ENCODE results near the gene COL4A4.

Gene COL4A4

DNA sequence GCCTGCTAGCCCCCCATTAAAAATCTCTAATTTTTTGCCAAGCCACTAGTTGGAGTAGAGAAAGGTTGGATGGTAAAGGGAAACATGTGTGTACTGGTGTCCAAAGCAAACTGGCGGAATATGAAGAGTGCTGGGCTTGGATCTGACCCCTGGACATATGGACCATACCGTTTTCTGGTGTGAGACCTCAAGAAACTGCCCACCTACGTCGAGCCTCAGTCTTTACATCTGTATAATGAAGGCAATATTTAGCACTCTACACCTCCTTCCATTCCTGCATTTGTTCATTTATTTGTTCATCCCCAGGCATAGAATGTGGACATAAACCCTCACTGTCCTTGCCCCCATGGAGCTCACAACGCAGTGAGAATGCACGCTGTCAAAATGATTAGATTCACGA lies 185.7 kb downstream of the COL4A4 start:
- no peak for DNase-seq

DNA sequence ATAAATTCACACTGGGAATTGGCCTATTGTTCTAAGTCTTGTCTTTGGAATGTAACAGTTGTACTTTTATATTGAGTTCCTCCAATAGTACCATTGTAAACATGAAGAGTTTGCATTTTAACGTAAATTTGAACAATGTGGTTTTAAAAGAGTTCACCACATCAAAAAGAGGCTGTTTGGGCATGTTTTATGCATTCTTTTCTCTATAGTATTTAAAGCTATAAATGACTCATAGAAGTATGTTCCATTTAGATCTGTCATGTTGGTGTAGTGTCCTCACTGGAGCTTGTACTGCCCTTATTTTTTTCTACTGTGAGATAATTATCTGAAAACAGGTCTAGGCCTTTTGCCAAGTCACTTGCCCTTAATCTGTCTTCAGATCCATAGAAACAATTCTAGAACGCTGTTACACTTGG lies 186.2 kb downstream of the COL4A4 start:
- no peak for DNase-seq

DNA sequence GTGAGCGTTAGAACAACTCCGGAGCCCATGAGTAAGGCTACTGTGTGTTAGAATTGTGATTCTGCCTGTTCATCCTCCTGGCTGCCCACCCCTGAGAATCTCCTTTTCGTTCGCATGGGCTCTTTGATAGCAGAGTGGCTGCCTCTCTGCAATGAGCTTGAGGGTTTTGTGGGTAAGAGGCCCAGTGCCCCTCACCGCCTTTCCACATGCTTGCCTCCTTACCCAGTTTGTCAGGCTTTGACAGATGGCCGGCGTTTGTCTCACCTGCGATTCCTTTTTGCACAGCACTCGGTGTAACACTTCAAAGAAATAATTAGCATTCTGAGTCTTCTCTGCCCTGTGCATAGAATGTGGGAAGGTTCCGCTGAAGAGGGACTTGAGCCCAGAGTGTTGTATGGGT lies 190.2 kb downstream of the COL4A4 start:
- no peak for DNase-seq

DNA sequence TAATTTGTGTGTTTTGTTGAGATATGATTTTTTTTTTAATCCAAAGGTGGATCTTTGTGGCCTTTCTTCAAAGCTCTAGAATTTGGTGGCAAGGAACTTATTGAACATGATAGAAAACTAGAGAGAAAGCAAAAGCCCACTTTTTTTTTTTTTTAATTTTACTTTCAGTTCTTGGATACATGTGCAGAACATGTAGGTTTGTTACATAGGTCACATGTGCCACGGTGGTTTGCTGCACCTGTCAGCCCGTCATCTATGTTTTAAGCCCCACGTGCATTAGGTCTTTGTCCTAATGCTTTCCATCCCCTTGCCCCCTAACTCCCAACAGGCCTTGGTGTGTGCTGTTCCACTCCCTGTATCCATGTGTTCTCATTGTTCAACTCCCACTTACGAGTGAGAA lies 192.2 kb downstream of the COL4A4 start:
- DNase-seq: no peak

DNA sequence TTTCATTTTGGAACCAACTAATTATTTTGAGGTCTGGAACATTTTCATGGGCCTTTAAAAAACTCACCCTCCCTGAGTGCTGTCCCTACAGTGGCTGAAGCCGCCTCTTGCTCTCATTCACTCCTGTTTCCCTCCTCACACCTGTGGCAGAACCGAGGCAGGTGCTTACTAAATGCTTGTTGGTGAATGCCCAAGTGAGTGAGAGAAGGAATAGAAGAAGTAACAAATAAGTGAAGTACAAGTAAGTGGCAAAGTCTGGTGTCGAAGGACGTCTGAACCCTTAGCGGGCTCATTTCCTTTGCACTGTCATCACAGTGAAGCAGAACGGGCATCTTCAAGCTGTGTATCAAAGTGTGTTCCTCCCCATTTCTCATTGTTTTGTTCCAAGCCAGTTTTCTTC lies 192.9 kb downstream of the COL4A4 start:
- no peak for DNase-seq

DNA sequence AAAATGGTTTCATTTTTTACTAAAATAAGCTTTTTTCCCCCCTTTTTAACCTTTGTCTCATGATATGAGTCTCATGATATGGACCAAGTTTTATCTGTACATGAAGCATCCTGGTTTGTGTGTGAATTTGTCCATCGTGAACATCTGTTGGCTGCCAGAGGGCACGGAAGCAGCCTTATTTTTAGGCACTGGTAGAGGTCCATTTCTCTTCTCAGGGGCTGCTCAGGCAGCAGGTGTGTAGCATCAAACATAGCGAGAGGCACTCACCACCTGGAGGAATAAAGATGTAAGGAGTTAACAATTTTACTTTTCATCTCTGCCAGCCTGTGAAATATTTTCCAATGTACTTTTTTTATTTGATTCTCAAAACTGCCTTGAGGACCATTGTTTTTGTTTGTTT lies 193.6 kb downstream of the COL4A4 start:
- DNase-seq: no peak

DNA sequence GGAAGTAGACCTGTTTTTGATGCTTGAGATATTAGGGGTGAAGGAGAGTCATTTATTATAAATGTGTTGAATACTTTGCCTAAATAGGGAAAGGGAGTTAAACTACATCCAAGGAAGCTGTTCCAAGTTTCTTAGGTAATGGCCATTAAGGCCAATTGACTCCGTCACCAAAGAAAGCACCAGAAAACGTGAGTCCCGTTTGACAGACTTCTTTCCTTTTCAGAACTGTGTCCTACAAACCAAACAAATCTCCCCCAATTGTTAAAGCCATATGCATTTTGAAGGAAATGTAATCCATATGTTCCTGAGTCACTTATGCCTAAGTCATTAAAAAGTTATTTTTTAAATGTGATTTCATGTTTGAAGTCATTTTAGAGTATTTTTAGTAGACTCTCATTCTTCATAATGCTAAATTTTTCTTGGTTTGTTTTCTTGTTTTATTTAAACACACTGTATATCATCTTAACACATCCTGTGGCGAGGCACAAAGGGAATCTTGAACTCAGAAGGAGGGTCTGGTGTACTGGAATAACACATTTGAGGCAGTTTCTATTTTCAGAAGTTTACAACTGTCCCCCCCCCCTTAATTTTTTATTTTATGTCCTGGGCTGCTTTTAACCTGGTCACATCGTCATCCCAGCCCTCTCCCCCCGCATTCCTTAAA lies 194.5 kb downstream of the COL4A4 start:
- DNase-seq: no peak

DNA sequence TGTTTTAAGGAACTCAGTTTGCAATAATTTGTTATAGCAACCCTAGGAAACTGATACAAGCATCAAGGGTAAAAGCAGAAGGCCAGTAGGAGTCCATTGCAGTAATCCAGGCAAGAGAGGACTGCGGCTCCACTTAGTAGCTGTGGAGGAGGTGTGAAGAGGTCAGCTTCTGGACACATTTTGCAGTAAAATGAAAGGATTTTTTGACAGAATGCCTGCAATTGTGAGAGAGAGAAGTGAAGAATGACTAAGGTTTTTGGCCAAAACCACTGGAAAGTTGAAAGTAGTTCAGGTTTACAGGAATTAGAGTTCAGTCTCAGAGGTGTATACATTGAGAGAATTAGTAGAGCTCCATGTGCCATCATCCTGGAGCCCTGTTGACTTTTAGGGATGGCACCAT lies 198.6 kb downstream of the COL4A4 start:
- no peak for DNase-seq

DNA sequence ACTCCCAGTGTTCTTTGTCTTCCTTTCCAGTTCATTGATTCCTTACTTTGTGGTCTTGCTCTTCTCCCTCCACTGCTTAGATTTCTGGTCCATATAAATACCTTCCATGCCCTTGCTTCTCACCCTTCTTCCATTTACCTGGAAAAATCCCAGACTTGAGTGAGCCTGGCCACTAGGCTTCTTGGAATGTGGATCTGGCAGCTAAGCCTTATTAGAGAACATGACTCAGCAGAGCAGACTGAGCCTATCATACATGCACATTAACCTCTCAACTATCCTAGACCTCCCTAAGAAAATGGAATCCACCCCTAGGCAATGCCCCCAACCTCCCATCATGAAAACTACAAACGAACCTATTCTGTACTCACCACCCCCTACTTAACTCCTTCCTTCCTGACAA lies 200.5 kb downstream of the COL4A4 start:
- DNase-seq: no peak

DNA sequence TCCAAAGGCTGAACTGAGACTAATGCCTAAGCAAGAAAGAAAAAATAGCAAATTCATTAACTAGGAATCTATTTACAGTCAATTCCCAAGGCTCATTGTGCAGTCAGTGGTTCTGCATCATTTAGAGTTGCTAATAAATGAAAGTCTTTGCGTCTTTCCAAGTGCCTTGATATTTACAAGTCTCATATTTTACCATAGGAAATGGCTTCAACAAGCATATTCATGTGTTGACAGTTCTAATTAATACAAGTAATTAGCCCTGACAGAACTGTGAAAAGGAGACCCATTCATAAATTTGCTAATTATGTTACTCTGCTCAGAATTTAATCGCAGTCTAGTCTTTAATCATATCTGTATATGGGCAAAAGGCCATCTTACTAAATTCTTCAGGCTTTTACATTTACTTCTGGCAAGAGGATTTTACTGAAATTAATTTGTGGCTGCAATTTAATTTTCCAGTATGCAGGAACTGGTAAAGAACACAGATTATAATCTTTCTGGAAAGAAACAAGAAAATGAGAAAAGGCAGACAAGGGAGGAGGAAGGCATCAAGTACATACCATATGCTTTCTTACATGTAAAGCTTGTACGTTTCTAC lies 201.7 kb downstream of the COL4A4 start:
- no peak for DNase-seq

DNA sequence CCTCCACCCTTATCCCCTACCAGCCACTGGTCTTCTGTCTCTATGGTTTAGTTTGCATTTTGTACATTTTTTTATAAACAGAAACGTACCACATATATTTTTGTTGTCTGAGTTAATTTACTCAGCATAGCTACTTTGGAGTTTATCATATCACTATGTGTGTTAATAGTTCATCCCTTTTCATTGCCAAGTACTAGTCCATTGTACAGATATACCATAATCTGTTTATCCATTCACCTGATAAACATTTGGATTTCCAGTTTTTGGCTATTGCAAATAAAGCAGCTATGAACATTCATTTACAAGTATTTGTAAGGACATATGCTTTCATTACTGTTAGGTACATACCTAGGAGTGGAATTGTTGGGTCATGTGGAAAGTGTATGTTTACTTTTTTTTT lies 204.6 kb downstream of the COL4A4 start:
- DNase-seq: no peak

DNA sequence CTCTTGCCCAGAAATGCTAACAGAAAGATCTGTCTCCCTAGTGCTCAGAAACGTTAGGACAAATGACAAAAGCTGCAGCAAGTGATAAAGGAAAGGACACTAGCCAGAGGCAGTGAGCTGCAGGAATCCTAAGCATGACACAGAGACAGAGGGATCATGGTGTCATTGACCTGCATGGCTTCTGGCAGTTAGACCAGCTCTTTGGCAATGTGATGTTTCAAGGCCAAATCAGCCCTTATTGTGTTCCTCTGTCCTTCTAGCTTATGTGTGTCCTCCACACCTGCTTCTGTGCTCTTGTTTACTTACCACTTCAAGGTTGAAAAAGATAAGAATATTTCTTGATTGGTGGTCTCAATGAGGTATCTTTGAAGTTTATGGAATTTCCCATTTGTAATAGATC lies 207.3 kb downstream of the COL4A4 start:
- no peak for DNase-seq

DNA sequence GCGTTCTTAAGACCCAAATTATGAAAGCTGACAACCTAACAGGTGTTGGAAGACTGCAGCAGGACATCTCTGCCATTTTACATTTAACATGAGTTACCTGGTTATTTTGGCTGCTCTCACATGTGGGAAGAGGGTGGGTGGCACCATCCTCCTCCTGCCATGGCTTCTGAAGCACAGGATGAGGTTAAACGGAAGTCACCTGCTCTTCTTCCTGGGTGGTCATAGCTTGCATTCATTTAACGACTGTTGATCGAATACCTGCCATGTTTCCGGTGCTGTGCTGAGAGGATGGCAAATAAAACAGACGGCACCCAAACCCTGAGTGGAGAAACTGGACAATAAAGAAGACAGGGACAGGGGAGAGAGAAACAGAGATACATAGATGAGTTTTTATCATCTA lies 210.2 kb downstream of the COL4A4 start:
- no peak for DNase-seq

DNA sequence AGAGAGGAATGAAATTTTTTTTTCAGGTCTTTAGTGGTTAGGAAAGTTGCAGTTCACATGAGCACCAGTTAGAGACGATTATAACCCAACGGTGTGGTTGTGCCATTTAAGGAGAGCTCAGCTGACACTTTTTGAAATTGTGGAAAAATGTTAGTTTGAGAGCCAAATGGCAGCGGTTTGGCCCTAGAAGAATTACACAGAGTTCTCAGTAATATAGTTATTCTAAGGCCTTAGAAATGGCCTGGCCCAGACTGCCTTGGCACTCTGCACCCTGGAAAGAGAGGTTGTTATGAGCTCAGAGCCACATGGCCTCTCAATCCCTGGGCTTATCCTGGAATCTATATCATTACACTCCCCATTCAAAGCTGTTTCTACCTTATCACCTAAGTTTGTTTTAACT lies 210.8 kb downstream of the COL4A4 start:
- no peak for DNase-seq

Data from AML-193 (cell line).